Rectal smooth muscle tissue (tissue), 1 donor: ENCODE results near the gene RILPL1.
"Not testable (repeated sequence)": the region's sequence is repeated elsewhere in the genome, so short reads cannot be mapped to it uniquely, and the experiment has no call there.

Experiments used
- H3K27ac ChIP-seq: one replicate; pipeline ENCODE4 v1.7.0; 2013; ENCODE audit warnings: low read depth, low read length, inconsistent platforms
- H3K27me3 ChIP-seq: one replicate; pipeline ENCODE4 v1.7.0; 2013; ENCODE audit warnings: low read length; ENCODE audit not compliant: control insufficient read depth, insufficient read depth
- H3K36me3 ChIP-seq: one replicate; pipeline ENCODE4 v1.7.0; 2013; ENCODE audit warnings: low read length; ENCODE audit not compliant: control insufficient read depth, insufficient read depth
- H3K4me1 ChIP-seq: one replicate; pipeline ENCODE4 v1.7.0; 2013; ENCODE audit warnings: low read length; ENCODE audit not compliant: control insufficient read depth, insufficient read depth
- H3K4me3 ChIP-seq: one replicate; pipeline ENCODE4 v1.7.0; 2013; ENCODE audit warnings: low read length
- H3K9ac ChIP-seq: one replicate; pipeline ENCODE4 v1.7.0; 2013; ENCODE audit warnings: low read length

Gene RILPL1

GRCh38 chr12:123550700-123551099 is 17.2 kb upstream of the RILPL1 start:
- H3K4me1 ChIP-seq = no peaks in the 10 kb centered on the region
- H3K9ac ChIP-seq = no peak overlapping the region
- no peak overlapping the region for H3K4me3 ChIP-seq
- H3K27ac ChIP-seq = no peak overlapping the region
- H3K27me3 ChIP-seq = no peaks in the 10 kb centered on the region
- no peaks in the 10 kb centered on the region for H3K36me3 ChIP-seq

- Histone ChIP-seq H3K36me3 (no peaks in the 10 kb centered on the region), H3K4me1 (no peaks in the 10 kb centered on the region), H3K4me3 (no peak overlapping the region), H3K9ac (no peak overlapping the region), H3K27me3 (no peaks in the 10 kb centered on the region), H3K27ac (no peak overlapping the region)
Observed at GRCh38 chr12:123548107-123548506, 14.6 kb upstream of the RILPL1 start.

- H3K27ac ChIP-seq = no peak overlapping the region
- H3K27me3 ChIP-seq = no peaks in the 10 kb centered on the region
- H3K4me3 ChIP-seq = no peak overlapping the region
- no peaks in the 10 kb centered on the region for H3K36me3 ChIP-seq
- no peak overlapping the region for H3K9ac ChIP-seq
- no peaks in the 10 kb centered on the region for H3K4me1 ChIP-seq
Observed at GRCh38 chr12:123546281-123546680, 12.8 kb upstream of the RILPL1 start.

- no peak overlapping the region for H3K9ac ChIP-seq
- H3K4me3 ChIP-seq = no peak overlapping the region
- H3K36me3 ChIP-seq = no peaks in the 10 kb centered on the region
- H3K27me3 ChIP-seq = no peaks in the 10 kb centered on the region
- no peaks in the 10 kb centered on the region for H3K4me1 ChIP-seq
- H3K27ac ChIP-seq = no peak overlapping the region
Observed at GRCh38 chr12:123543541-123543940, 10.0 kb upstream of the RILPL1 start.

- Histone ChIP-seq H3K4me3 (no peak overlapping the region), H3K27me3 (no peaks in the 10 kb centered on the region), H3K27ac (no peak overlapping the region), H3K9ac (no peak overlapping the region), H3K36me3 (no peaks in the 10 kb centered on the region), H3K4me1 (no peaks in the 10 kb centered on the region)
Observed at GRCh38 chr12:123540899-123541662, 7.6 kb upstream of the RILPL1 start.

- H3K9ac ChIP-seq, H3K27me3 ChIP-seq, H3K36me3 ChIP-seq, H3K27ac ChIP-seq, H3K4me3 ChIP-seq: not testable (repeated sequence)
- H3K4me1 ChIP-seq = peaks cover 14% of the 10 kb centered on the region
Observed at GRCh38 chr12:123535952-123536351, 2.4 kb upstream of the RILPL1 start.

- Histone ChIP-seq H3K4me3 (peak overlapping the region; percentile 67), H3K27me3 (no peaks in the 10 kb centered on the region), H3K36me3 (no peaks in the 10 kb centered on the region), H3K4me1 (peaks cover 14% of the 10 kb centered on the region), H3K27ac (peak overlapping the region; percentile 41), H3K9ac (peak overlapping the region; percentile 45)
Observed at GRCh38 chr12:123532808-123533649, 490 bp downstream of the RILPL1 start.

- Histone ChIP-seq H3K36me3 (no peaks in the 10 kb centered on the region), H3K27ac (no peak overlapping the region), H3K4me3 (peak overlapping the region; percentile 67), H3K27me3 (no peaks in the 10 kb centered on the region), H3K4me1 (peaks cover 14% of the 10 kb centered on the region), H3K9ac (no peak overlapping the region)
Observed at GRCh38 chr12:123532019-123532418, 1.5 kb downstream of the RILPL1 start.

- Histone ChIP-seq H3K27me3 (no peaks in the 10 kb centered on the region), H3K27ac (no peak overlapping the region), H3K9ac (no peak overlapping the region), H3K4me1 (peaks cover 14% of the 10 kb centered on the region), H3K4me3 (no peak overlapping the region), H3K36me3 (no peaks in the 10 kb centered on the region)
Observed at GRCh38 chr12:123531091-123531490, 2.4 kb downstream of the RILPL1 start.

GRCh38 chr12:123530668-123531067 is 2.9 kb downstream of the RILPL1 start:
- peaks cover 14% of the 10 kb centered on the region for H3K4me1 ChIP-seq
- H3K4me3 ChIP-seq = no peak overlapping the region
- H3K27me3 ChIP-seq = no peaks in the 10 kb centered on the region
- H3K36me3 ChIP-seq = no peaks in the 10 kb centered on the region
- no peak overlapping the region for H3K27ac ChIP-seq
- H3K9ac ChIP-seq = no peak overlapping the region

GRCh38 chr12:123529686-123530085 is 3.8 kb downstream of the RILPL1 start:
- peaks cover 14% of the 10 kb centered on the region for H3K4me1 ChIP-seq
- no peaks in the 10 kb centered on the region for H3K36me3 ChIP-seq
- no peaks in the 10 kb centered on the region for H3K27me3 ChIP-seq
- no peak overlapping the region for H3K4me3 ChIP-seq
- no peak overlapping the region for H3K27ac ChIP-seq
- no peak overlapping the region for H3K9ac ChIP-seq

GRCh38 chr12:123528858-123529257 is 4.7 kb downstream of the RILPL1 start:
- Histone ChIP-seq H3K27ac (no peak overlapping the region), H3K9ac (no peak overlapping the region), H3K36me3 (no peaks in the 10 kb centered on the region), H3K4me1 (peaks cover 14% of the 10 kb centered on the region), H3K27me3 (no peaks in the 10 kb centered on the region), H3K4me3 (no peak overlapping the region)
